B cell (primary cell): ENCODE measurements around the gene PPP2R5A.

Experiments used
- EZH2 ChIP-seq: IDR thresholded peaks from 2 replicates; pipeline ENCODE4 v1.6.1; 2012; ENCODE audit warnings: borderline replicate concordance, low read depth, mild to moderate bottlenecking, moderate library complexity, low read length; ENCODE audit not compliant: insufficient read depth, poor library complexity, severe bottlenecking
- TF ChIP-seq, protein P1 (sequence below): fragments of 200-600 bp; IDR thresholded peaks from one replicate; pipeline ENCODE4 v1.8.0; 2022; ENCODE audit warnings: antibody characterized with exemption, mild to moderate bottlenecking

DNA sequence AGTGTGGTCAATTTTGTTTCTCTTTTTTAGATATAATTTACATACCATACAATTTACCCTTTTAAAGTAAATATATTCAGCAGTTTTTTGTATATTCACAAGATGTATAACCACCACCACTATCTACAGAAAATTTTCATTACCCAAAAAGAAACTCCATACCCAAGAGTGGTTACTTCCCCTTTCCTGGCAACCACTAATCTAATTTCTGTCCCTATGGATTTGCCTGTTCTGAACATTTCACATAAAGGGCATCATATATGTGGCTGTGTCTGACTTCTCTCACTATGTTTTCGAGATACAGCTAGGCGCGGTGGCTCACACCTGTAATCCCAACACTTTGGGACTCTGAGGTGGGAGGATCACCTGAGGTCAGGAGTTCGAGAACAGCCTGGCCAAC is 115.8 kb downstream of the PPP2R5A start:
- TF ChIP-seq, protein P1, sequence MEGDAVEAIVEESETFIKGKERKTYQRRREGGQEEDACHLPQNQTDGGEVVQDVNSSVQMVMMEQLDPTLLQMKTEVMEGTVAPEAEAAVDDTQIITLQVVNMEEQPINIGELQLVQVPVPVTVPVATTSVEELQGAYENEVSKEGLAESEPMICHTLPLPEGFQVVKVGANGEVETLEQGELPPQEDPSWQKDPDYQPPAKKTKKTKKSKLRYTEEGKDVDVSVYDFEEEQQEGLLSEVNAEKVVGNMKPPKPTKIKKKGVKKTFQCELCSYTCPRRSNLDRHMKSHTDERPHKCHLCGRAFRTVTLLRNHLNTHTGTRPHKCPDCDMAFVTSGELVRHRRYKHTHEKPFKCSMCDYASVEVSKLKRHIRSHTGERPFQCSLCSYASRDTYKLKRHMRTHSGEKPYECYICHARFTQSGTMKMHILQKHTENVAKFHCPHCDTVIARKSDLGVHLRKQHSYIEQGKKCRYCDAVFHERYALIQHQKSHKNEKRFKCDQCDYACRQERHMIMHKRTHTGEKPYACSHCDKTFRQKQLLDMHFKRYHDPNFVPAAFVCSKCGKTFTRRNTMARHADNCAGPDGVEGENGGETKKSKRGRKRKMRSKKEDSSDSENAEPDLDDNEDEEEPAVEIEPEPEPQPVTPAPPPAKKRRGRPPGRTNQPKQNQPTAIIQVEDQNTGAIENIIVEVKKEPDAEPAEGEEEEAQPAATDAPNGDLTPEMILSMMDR: no peak
- no peak for TF ChIP-seq EZH2
